HepG2 (cell line): Measurements from ENCODE around the gene KCNH1.

ENCODE experiments used
- CEBPB ChIP-seq: IDR thresholded peaks from 2 replicates; pipeline ENCODE4 v1.6.1; 2011; ENCODE audit warnings: low read depth, low read length, improper control_type of control experiment, borderline replicate concordance
- CEBPZ ChIP-seq: IDR thresholded peaks from 2 replicates; pipeline ENCODE4 v1.6.1; 2012; ENCODE audit warnings: low read length, improper control_type of control experiment
- CTCF ChIP-seq: sonication (generic); formaldehyde crosslinking; IDR thresholded peaks from 2 replicates; pipeline ENCODE4 v1.5.0; 2020; ENCODE audit warnings: mild to moderate bottlenecking, missing genetic modification reagents, moderate library complexity
- ESRRA ChIP-seq: sonication (generic); formaldehyde crosslinking; IDR thresholded peaks from 2 replicates; pipeline ENCODE4 v1.5.1; 2020; ENCODE audit warnings: mild to moderate bottlenecking, low read depth, missing genetic modification reagents
- FOSL1 ChIP-seq: sonication (generic); formaldehyde crosslinking; IDR thresholded peaks from 2 replicates; pipeline ENCODE4 v1.9.0; 2021; ENCODE audit warnings: missing genetic modification reagents, borderline replicate concordance
- JUN ChIP-seq: sonication (generic); formaldehyde crosslinking; IDR thresholded peaks from 2 replicates; pipeline ENCODE4 v1.4.0; 2020; ENCODE audit warnings: mild to moderate bottlenecking, missing genetic modification reagents
- MAZ ChIP-seq, 2 experiments: sonication (generic) in 1 of 2; formaldehyde crosslinking in 1 of 2; IDR thresholded peaks; 2 replicates each; pipeline versions ENCODE4 v1.5.0 to v1.6.1; 2012 to 2020; ENCODE audit warnings: low read depth in 2 of 2, mild to moderate bottlenecking in 2 of 2, borderline replicate concordance in 1 of 2, improper control_type of control experiment in 1 of 2, low read length in 1 of 2, missing genetic modification reagents in 1 of 2, moderate library complexity in 1 of 2
- NFRKB ChIP-seq: fragments of 450-650 bp; IDR thresholded peaks from 2 replicates; pipeline ENCODE4 v1.6.1; 2017
- NONO ChIP-seq, 2 experiments: fragments of 450-650 bp in 1 of 2; sonication (generic) in 1 of 2; formaldehyde crosslinking in 1 of 2; IDR thresholded peaks in 1 of 2; conservative IDR thresholded peaks in 1 of 2; 2 replicates each; pipeline versions ENCODE4 v1.6.1 to v1.8.0; 2017 to 2022; ENCODE audit warnings: mild to moderate bottlenecking in 1 of 2, missing genetic modification reagents in 1 of 2, moderate library complexity in 1 of 2
- NR2C2 ChIP-seq: sonication (generic); formaldehyde crosslinking; IDR thresholded peaks from 2 replicates; pipeline ENCODE4 v1.4.0; 2020; ENCODE audit warnings: missing genetic modification reagents, mild to moderate bottlenecking, moderate library complexity, borderline replicate concordance
- TRAFD1 ChIP-seq: sonication (generic); formaldehyde crosslinking; IDR thresholded peaks from 2 replicates; pipeline ENCODE4 v1.5.1; 2020; ENCODE audit warnings: missing genetic modification reagents, mild to moderate bottlenecking, borderline replicate concordance
- ZNF639 ChIP-seq: conservative IDR thresholded peaks from 2 replicates; pipeline ENCODE4 v1.6.1; 2018; ENCODE audit warnings: missing genetic modification reagents

GRCh38 chr1:210883821-210884220 is 250.1 kb downstream of the KCNH1 start:
- TF ChIP-seq ZNF639 (CRISPR knock-in tag), result no peak
- no peak for TF ChIP-seq JUN (CRISPR knock-in tag)
- no peak for TF ChIP-seq NR2C2 (CRISPR knock-in tag)
- TF ChIP-seq FOSL1, result no peak
- TF ChIP-seq CTCF (CRISPR knock-in tag), result no peak
- TF ChIP-seq NFRKB, result no peak
- TF ChIP-seq MAZ (IDR thresholded peaks at IDR 0.05; ENCODE audit: borderline replicate concordance, low read depth, low read length), result no peak
- TF ChIP-seq MAZ (CRISPR knock-in tag; IDR thresholded peaks at IDR 0.05; ENCODE audit: low read depth), result no peak
- TF ChIP-seq TRAFD1, result no peak
- no peak for TF ChIP-seq CEBPB
- no peak for TF ChIP-seq ESRRA (CRISPR knock-in tag)
- TF ChIP-seq NONO (IDR thresholded peaks at IDR 0.05), result no peak
- no peak for TF ChIP-seq NONO (CRISPR knock-in tag; conservative IDR thresholded peaks at IDR 0.05)
- no peak for TF ChIP-seq CEBPZ
